HG02759 (cell line): ENCODE measurements around the gene BSX.

Source experiments
- ATAC-seq: cut with Tn5 transposase; IDR thresholded peaks from one replicate; pipeline ENCODE4 v1.9.1; 2021; ENCODE audit warnings: mild to moderate bottlenecking, moderate library complexity; ENCODE audit not compliant: unreplicated experiment

BSX gene

GRCh38 chr11:122981388-122982264 is at the start of gene BSX:
Gene BSX, minus strand, starts transcription at chr11:122981834. Its CDS starts 163 bp downstream, at chr11:122981671.
- no peak for ATAC-seq

- ATAC-seq: no peak
These were observed 48.9 kb upstream of the BSX start for GRCh38 chr11:123030517-123030916.

GRCh38 chr11:123020968-123021367 is 39.3 kb upstream of the BSX start:
- ATAC-seq: no peak

DNA sequence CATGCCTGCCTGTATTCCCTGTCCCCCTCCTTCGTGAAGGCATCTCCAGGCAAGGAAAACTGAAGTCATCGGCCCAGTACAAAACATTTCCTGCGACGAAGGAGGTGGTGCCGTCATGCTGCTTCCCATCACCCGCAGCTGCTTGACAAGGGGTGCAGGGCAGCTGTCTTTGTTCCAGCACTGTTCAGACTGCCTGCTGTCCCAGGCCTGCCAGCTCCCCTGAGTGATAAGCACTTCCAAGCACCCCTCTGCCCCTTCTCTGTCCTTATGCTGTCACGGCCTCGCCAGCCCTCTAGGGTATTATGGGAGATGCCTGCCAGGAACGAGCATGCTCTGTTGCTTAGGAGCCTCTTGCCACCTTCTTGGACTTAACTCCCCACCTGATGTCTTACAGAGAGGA is 37.1 kb upstream of the BSX start:
- no peak for ATAC-seq

- no peak for ATAC-seq
These were observed 29.9 kb upstream of the BSX start for GRCh38 chr11:123011510-123011909.

DNA sequence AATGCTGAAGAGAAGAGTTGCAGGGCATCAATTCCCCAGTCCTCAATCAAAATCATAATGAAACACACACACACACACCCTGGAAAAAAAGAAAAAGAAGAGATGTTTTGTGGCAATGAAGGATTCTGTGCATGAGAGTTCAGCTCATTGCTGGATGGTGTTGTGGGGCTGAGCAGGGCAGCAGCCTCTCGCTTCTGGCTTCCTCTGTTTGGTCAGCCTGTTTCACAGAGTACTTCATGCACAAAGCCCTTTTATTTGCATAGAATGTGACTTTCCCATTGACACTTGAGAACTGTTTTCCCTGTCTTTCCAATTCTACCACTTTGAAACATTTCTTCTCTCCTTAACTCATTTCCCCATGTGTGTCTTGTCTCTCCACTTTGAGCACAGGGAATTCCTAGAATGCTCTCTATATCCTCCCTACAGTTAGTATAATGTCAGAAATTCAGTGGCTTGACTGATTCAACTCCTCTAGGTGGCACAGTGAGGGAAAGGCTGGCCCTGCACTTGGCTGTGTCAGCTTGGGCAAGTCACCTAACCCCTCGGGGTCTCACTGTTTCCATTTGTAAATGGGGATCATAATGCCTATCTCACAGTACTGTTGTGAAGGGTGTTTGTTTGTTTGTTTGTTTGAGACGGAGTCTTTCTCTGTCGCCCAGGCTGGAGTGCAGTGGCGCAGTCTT is 25.4 kb upstream of the BSX start:
- ATAC-seq: no peak

- ATAC-seq: no peak
These were observed 19.1 kb upstream of the BSX start for GRCh38 chr11:123000721-123001120.

- no peak for ATAC-seq
These were observed 17.2 kb upstream of the BSX start for GRCh38 chr11:122998727-122999366.

DNA sequence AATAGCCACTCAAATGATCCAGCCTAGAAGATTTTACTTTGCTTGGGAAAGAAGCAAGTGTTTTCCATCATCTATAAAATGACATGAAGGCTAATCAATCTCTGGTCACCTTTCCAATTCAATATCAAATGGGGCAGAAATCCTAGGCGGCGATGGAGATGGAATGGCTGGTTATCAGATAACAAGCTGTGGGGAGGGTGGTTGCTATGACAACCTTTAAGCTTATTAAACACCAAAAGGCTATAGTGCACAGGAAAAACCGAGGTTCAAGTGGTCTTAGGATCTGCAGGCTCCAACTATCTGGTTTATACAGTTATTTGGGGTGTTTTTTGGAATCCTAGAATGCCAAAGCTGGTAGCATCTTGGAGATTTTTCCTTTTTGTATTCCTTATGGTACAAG is 13.9 kb upstream of the BSX start:
- no peak for ATAC-seq

DNA sequence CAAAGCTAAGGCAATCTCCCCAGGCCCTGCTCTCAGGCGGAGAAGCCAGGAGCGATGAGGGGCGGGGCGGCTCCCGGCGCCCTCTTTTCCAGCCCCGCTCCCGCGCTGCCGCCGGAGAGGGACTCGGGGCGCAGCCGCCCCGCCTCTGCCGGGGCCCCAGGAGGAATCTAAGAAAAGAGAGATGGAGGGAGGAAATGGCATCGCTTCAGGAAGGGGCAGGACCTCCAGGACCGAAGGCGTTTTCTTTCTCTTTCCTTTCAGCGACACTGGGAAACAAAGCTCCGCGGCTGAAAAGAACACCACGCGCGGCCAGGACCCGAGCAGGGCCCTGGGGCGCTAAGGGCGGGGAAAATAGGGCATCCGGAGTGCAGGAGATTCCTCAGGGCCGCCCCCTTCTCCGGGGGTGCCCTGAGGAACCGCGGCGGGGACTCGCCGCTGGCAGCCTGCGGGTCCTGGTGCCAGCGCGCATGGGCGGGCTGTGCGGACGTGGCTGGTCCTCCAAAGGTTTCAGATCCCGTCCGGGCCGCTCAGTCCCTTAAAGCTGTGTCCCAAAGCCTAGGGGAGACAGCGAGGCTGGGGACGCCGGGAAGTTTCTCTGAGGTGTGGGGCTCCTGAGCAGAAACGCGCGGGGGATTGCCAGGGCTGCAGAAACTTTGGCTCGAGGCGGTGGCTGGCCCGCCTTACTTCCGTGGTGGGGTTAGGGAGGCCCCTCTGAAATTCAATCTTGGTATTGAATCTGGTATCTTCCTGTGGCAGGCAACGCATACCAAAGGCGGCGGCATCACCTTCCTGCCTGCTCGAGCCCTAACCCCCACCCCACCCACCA is 2.8 kb upstream of the BSX start:
- ATAC-seq: no peak

DNA sequence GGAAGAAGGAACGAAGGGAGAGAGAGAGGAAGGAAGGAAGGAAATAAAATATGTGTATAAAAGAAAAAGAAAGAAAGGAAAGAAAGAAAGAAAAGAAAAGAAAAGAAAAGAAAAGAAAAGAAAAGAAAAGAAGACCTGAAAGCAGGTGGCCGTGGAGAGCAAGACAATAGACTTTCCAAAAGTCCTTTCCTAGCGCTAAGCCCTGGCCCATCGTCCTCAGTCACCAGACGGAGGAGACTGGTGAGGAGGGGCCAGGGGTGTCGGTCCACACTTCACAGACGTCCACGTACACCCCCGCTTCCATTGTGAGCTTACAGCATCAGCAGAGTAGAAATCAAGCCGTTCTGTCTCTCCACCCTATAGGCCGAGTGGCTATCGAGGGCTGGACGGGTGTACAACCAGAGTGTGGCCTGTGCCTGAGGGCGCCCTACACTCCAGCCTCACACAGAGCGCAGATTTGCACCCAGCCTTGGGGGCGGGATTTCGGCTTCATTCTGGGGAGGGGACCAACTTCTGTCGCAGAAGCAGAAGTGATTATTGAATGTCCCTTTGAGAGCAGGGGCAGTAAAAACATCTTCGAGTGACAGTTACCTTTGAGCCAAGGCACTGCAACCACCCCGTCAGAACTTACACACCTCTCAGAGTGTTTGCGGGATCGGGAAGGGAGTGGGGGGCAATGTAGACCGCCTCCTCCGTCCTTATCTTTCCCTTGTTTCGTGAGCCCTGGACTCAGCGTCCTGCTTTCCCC is 2.0 kb upstream of the BSX start:
- ATAC-seq: no peak

DNA sequence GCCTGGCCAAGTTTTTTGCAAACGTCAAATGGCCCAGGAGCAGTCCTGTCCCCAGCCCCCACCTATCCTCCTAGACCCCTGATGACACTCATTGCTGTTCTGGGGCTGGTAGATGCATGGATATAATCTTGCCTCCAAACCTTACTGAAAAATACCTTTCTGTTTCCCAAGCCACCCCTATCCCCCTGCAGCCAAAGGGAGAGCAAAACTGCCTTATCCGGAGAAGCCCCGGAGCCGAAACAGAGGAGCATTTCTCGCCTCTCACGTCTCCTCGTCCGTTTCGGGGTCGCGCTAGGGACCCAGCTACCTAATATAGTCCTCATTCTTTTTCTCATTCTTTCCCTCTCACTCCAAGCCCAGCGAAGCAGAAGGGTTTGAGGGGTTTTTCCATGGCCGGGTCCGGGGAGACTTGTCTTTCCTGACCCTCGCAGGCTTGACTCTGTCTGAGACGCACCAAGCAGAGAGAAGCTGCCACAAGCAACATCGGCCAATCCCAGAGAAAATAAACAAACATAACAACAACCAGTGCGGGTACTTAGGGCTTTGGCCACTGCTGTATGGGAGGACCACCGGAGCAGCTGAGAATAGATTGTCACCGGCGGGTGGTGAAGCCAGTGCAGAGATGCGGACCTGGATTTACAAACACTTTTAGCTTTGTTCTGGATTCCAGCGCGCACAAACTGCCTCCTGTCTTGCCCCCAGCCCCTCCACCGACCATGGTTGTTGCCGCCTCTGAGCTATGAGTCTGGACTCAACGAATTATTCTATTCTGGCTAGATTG is 1.6 kb downstream of the BSX start:
- ATAC-seq: no peak

DNA sequence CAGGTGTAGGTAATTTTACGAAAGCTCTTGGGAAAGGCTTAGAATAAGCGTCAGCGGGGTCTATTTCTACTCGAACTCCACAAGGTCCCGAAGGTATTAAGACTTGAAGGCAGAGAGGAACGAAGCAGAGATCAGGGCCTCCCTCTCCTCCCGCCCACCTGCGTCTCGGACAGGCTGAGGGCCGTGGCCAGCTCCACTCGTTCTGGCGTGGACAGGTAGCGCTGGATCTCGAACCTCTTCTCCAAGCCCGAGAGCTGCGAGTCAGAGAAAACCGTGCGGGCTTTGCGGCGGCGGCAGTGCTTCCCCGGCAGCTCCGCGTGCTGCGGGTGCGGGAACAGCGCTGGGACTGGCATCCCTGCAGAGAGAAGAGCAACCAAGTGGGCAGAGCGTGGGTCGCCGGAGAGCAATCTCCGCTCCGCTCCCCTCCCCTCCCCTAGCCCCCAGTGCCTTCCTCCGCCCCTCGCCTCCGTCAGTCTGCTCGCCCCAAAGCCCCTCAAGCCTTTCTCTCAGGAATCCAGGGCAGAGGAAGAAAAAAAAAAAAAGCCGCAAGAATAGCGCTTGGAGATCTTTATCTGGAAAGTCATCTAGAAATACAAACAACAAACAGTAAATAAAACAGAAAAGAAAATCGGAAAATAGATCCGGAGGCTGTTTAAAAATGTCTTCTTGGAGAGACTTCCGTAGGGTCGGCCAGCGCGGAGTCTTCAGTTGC is 2.4 kb downstream of the BSX start:
- ATAC-seq: no peak

GRCh38 chr11:122978299-122978620 is 3.4 kb downstream of the BSX start:
- ATAC-seq: no peak

DNA sequence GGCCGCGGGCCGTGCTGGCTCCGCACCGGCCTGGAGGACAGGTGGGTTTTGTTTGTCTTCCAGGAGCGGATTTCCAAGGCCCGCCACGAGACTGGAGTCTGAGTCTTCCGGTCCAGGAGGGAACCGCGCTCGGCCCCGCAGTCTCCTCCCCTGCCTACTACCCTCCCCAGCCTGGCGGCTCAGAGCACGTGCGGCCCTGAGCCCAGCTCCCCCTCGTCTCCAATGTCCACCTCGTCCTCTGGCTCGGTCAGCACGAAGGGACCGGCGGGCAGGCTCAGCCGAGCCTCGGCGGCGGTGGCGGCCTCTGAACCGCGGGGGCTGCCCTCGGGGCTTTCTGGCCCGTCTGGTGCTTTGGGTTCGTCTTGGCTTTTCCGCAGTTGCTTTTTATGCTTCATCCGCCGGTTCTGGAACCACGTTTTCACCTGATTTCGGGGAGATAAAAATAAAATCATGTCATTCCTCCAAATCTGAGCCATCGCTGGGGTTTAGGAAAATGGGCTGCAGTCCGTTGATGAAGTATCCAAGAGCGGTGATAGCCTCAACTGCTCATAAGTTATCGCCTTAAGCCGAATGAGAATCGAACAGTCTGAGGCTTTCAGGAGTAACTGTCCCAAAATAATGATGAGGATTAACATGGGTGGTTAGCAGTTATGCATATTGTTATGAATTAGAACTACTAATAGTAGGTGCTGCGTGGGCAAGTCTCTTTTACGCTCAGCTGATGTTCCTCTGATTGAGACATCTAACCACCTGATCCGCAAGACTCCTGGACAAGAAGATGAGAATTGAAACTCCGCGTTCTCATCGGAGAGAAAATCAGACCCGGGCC is 4.0 kb downstream of the BSX start:
- no peak for ATAC-seq

DNA sequence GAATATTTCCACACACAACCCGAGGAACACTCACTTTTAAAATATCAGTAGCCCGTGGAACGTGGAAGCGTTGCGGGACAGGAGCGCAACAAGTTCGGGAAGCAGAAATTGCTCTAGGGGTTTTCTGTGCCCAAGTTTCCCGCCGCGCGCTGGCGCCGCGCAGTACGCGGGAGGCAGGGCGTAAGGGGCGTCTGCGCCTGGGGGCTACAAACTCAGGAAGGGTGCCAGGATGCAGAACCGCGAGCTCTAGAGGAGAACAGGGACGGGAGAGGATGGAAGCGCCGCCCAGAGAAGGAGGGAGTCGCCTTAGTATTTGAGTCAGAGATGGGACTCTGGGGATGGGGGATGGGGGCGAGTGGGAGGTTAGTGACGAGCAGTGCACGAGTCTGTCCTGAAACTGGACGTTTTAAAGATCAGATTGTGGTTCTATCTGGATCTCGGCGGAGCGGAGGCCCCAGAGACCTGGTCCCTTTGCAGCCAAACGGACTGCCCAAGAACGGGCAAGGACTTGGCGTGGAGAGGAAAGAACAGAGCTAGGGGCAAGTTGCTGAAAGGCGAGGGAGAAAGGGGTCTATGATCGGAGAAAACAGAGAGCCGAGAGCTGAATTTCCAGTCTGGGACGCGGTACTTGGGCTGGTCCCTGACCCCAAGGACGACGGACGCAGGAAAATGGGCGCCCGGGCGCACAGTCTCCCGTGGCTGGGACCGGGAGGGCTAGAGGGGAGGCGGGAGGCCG is 4.7 kb downstream of the BSX start:
- ATAC-seq: no peak

- ATAC-seq: no peak
These were observed 5.4 kb downstream of the BSX start for GRCh38 chr11:122976061-122976733.
